HG03457 (cell line): Measurements from ENCODE around the gene FOXF1.

Experiments
- ATAC-seq: cut with Tn5 transposase; IDR thresholded peaks from one replicate; pipeline ENCODE4 v1.9.1; 2021; ENCODE audit warnings: moderate number of reproducible peaks; ENCODE audit not compliant: unreplicated experiment

Gene FOXF1

DNA sequence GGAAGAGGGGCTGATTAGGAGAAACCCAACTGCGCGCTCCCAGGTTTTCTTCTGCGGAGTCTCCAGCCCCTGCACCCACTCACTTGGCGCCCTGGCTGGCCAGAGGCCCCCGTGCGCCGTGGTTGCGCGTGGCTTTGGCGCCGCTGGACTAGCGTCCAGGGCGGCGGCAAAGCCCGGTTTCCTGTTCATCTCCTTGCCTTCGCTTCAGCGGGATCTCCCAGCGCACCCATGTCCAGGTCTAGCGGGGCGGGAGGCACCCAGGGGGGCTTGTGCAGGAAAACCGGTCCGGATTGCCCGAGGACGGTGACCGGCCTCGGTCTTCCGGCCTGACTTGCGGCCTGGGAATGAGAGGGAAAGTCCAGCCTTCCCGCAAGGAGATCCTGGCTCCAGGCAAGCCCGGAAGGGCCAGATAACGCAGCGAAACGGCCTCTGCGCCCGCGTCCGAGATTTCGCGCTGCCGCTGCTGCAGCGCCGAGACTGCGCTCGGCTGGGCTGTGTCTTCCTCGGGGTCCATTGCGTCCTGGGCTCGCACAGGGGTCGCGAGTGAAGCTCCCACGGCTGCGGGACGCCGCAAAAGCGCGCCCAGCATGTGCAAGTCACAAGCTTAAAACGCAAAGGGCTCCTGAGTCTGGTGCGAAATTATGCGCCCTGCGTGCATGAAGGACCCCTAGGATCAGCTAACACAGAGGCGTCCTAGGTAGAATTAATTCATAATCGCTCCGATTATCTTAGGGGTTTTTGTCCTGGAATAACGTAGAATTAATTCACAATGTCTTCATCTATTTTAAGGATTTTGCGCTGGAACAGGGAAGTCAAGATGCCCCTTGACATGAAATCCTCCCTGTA is 5.7 kb downstream of the FOXF1 start:
- ATAC-seq, result no peak

DNA sequence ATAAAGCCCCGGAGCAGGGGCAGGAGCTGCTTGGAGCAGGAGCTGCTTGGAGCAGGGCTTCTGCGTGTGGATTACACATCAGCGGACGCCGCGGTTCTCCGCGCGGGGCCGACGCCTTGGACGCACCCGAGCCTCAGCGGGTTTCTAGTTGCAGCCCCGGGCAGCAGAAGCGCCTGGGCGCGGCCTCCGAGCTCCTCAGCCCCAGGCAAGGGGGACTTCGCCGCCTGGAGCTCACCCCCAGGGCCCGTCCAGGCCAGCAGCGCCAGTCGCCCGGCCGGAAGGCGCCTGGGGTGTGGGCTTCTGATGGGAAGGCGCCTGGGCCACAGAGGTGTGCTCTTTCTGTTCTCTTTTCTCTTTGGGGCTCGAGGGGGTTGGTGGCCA is 6.3 kb downstream of the FOXF1 start:
- no peak for ATAC-seq

DNA sequence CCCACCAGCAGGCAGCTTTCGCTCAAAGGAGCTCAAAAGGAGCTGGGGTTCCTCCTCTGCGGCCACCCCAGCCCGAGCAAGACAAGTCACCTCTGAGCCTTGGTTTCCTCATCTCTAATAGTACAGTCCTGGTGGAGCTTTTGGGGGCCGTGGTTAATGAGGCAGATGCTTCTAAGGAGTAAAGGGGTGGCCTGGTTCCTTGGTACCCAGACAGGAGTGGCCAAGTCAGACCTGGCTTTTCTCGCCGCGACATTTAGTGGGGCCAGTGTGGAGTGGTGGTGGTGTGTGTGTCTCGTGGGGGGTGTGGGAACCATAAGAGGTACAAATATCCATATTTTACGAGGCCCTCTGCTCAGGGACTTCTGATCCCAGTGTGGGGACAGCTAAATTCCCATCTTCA is 6.7 kb downstream of the FOXF1 start:
- ATAC-seq, result no peak

DNA sequence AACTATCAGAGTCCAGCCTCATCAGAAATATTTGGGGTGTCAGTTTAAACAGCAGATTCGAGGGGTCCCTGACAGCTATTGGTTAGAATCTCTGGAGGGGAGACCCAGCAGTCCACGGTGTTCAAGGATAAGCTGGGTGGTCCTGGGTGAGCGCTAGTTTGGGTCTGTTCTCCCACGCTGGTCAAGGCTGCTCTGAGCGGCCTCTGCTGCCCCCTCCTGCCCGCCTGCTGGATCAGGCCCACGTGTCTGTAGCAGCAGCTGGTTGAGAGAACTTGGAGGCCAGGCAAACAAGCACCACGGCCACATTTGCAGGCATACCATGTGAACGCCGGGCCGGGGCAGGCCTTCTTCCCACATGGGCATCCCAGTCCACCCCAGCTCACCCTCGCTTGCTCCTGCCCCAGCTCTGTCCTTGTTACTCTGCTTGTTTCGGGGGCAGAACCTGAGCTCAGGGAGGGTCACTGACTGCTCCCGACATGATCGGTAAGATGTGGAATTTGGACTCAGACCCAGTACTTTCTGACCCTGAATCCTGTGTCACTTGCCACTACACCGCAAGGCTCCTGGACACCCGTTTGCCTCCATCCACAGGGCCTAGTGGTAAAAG is 7.4 kb downstream of the FOXF1 start:
- ATAC-seq, result no peak

DNA sequence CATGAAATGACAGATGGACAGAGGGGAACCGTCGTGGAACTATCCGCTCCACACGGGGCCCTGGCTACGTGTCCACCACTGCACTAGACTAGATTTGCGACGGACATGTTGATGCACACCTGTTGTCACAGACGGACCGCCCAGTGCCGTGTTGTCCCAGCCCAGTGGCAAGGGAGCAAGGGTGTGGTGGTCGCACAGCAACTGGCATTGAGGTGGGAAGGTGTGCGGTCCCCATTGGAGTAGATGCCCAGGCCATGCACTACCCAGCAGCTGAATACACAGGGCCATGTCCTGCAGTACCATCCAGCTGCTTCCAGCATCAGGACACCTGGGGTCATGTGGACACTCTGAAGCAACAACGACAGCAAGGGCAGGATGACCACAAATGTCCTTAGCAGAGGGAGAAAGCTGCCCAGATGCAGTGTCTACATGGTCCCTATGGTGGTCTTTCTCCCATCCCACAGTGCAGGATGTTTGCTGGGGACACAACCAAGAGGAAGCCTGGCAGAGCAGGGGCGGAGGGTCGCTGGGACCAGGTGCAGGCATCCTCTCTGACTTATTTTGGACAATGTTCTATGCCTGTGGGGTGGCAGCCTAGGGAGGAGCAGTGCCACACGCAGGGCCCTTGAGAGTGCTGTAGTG is 8.8 kb downstream of the FOXF1 start:
- ATAC-seq, result no peak

DNA sequence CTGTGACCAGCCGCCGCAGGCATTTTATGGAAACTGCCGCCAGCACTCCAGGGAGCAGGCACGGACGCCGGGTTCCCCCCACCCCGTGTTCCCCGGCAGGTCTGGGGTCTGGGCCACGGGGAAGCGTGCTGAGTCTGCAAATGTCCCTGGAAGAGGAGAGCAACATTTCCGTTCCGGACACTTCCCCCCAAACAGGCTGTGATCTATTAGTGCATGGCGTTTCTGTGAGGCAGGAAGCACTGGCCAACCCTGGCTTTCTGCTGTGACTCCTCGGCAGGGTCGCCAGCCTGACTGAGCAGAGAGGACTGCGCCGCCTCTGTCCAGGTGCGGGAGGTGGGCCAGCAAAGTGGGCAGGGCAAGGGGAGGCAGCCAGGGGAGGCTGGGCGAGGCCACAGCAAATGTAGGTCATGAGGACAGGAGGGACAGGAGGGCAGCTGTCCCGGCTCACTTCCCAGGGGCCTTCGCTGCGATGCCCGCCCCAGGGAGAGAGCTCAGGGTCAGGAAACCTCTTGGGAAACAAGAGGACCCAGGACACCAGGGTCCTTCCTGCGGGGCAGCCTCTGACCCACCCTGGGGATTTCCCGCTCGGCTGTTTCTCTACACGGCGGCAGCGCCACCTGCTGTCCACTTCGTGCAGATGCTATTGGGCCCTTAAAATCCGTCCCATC is 9.5 kb downstream of the FOXF1 start:
- no peak for ATAC-seq

DNA sequence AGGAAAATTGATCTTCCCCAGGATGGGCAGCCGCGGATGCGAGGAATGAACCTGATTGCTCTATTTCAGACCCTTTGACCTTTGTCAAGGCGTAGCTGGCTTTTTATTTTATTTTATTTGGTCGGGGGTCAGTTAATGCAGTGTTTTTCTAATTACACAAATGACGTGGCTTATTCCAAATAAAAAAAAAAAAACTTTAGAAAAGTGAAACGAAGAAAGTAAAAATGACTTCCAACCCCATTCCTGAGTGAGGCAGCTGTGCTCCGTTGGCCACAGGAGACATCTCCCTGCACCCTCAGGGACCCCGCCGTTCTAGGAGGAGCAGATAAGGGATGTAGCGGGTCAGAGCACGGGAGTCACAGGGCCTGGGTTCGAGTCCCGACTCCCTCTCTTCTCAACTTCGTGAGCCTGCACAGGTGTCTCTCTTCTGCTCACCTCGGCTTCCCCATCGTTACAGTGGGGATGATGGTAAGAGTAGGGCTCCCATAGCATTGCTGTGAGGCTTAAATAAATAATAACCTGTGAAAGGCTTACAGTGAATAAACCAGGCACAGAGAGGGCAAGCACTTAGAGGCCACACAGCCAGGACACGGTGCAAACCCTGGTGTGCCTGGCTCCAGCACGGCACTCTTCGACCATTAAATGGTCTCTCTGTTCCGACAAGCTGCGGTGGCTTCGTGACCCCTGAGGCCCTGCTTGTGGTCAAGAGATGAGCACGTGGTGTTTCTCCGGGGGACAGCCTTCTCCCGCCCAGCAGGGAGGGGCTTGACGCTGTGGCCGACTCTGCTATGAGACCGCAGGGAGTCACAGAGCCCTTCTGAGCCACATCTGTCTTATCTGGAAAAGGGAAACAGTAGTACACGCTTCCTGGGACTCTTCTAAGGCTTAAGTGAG is 10.2 kb downstream of the FOXF1 start:
- ATAC-seq, result no peak

DNA sequence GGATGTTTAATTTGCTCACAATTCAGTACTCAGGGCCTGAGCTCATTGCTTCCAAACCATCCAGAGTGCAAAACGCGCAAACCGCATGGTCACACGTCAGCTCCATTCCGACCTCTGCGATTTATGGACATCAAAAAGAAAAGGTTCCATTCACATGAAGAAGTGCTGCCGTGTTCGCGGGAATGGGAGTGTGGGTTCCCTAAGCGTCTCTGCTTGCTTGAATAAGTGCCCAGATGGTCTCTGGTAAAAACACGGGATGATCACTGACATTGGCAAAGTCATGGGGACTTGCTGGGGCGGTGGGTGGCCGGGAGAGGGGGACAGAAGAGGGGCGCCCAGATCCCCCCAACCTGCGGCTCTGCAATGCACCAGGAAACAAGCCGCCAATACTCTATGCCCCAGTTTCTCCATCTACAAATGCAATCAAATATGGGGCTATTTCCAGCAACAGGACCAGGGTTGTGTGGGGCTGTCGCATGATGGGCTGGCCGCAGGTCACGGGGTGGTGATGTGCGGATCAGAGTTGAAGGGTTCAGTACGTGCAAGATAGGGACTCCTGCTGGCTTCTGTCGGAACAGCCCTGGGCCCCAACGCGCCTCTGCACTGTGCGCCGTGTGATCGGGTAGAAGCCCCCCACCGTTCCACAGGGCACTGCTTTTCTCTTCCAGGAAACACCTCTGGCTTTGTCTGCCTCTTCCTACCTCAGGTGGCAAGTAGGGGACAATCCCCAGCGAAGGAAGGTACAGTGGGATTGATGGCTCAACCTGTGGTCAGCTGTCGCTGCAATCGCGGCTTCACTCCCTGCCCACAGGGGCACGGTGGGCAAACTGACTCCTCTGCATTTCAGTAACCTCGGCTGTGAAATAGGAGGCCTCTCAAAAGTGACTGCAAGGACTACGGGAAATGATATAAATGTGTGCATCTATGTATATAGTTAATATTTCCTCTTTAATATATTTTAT is 11.2 kb downstream of the FOXF1 start:
- no peak for ATAC-seq

DNA sequence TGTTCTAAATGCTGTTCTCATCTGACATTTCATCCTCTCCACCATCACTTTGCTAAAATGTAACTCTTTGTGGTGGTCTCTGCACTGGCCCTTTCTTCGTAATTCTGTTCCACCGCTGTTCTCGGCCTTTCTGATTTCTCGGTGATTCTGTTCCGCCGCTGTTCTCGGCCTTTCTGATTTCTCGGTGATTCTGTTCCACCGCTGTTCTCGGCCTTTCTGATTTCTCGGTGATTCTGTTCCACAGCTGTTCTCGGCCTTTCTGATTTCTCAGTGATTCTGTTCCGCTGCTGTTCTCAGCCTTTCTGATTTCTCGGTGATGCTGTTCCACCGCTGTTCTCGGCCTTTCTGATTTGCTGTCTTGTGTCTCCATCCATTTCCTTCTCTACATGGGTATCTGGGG is 12.3 kb downstream of the FOXF1 start:
- ATAC-seq, result no peak

DNA sequence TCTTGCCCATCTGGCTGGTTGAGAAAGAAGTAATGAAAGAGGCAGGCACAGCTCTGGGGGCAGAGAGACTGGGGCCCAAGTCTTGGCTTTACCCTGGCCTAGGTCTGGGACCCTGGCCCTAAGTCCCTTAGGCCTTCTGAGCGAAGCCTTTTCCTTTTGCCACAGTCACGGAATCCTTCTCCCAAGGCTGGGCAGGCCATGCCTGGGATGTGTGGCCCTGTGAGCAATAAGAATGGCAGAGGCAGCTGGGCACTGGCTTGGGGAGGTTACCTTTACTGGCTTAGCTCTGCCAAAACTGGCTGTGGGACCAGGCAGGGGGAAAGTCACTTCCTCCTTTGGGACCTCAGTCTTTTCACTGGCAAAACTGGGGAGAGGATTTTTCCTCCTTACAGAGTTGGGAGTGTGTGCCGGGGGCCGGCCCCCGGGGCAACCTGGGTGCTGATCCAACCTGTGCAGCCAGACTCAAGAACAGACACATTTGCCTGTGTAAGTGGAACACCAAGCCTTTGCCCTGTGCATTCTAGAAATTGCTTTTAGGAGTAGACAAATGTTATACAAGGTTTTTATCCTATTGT is 12.9 kb downstream of the FOXF1 start:
- ATAC-seq, result no peak

DNA sequence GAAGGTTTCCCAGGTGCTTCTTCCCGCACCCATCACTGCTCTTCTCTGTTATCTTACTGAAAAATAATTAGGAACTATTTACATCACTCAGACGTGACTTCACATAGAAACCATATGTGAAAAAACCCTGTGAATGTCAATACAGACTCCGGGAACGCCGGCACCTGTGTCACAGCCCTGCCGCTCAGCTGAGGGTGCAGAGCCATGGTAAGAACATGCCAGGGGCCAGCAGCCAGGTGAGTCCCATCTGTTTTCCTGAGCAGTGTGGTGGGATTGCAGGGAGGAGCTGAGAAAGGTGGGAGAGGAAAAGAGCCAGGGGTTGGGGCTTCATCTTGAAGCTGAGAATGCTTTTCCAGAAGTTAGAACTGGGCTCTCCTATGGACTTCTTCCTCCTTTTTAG is 13.7 kb downstream of the FOXF1 start:
- ATAC-seq, result no peak

DNA sequence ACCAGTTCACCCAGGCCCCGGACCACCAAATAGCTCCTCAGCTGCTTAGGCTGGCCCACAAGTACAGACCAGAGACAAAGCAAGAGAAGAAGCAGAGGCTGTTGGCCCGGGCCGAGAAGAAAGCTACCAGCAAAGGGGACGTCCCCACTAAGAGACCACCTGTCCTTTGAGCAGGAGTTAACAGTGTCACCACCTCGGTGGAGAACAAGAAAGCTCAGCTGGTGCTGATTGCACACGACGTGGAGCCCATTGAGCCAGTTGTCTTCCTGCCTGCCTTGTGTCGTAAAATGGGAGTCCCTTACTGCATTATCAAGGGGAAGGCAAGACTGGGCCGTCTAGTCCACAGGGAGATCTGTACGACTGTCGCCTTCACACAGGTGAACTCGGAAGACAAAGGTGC is 15.4 kb downstream of the FOXF1 start:
- ATAC-seq, result no peak

DNA sequence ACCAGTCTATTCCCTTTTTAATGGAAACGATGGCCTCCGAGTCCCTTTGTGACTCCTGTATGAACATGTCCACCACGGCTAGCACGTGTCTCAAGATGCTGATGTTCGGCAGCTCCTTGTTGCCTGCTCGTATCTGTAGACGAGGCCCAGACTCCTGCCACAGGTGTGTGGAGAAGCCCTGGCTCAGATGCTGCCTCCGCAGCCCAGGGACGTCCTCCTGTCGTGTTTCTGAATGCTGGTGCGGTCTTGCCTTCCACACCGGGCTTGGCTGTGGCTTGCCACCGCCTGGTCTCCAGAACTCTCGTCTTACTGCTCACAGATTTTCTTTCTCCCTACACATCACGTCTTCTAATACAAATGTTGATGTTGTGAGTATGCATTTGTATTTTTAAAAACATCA is 17.0 kb downstream of the FOXF1 start:
- ATAC-seq, result no peak

DNA sequence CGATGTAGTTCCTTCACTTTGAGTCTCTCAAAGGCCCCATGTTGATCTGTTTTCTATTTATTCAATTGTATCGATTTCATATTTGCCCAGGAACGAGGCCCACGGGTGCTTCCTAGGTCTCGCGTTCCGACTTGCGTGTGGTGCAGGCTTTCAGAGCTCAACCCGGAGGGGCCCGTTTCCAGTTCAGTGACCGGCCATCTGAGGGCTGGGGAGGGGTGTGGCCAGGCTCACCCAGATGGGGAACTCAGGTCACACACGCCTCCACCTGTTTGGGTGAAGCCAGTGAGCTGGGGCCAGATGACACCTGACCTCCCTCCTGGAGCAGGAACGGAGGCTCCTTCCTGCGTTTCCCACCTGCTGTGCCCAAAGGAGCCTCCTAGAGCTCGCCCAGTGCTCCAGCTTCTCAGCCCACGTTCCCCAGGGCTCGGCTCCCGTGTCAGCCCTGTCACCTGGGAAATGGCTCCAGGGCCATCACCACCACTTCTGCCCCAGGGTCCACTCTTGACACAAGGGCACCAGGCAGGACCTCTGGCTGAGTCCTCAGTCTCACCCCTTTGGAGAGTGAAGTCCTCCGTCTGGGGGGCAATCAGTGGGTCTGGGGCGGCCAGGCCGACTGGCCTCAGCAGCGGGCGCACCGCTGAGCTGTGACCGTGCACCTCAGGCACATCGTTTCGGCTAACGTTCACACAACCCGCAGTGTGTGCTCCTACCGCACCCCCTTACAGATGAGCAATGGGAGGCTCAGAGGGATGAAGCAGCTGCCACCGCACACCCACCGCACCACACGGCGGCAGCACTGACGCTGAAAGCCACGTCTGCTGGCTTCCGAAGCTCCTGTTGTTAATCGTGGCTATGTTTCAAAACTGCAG is 18.0 kb downstream of the FOXF1 start:
- no peak for ATAC-seq

DNA sequence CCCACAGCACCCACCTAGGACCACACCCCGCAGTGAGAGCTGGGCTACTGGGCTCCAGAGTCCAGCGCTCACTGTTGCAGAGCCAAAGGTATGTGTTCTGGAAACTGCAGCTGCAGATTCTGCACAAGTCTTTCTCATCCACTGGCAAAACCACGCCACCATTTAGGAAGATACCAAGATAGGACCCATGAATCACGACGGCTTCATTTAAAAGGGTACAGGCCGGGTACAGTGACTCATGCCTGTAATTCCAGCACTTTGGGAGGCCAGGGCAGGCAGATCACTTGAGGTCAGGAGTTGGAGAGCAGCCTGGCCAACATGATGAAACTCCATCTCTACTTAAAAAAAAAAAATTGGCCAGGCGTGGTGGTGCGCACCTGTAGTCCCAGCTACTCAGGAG is 18.8 kb downstream of the FOXF1 start:
- no peak for ATAC-seq

DNA sequence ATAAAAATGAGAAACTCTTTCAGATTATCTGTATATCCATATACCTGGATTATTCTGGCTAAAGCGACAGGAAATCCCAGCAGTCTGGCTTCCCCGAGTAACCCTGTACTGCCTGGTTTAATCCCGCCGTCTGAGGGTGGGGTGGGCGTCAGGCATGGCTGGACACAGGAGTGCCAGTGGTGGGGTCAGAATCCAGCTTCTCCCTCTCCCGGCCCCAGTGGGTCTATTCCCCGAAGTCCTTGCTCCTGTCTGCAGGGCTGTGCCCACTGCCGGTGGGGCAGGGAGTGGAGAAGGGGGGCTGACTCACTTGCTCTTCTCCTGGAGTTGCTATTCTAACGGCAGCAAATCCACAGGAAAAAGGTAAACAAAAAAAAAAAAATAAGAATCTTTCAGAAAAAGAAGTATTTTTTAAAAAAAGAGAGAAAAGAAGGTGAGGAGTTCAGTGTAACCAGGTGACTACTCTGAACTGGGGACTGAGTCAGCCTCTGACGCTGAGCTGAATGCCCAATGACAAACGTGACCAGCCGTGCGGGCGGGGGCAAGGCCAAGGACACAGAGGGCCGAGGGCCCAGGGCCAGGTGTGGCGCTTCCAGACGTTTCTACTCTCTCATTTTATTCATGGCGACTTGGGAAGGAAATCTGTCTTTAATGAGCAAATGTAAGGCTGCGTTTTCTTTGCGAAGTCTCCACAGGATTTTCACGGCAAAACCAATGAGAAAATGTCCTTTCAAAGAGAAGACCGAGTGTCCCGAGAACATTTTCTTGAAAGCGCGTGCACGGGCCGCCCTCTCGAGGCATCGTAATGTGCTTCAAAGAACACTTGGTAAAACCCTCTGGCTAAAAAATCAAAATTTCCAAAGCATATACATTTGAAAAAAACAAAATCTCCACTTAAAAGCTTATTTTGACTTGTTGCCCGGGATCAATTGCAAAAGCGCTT is 20.2 kb downstream of the FOXF1 start:
- ATAC-seq, result no peak

DNA sequence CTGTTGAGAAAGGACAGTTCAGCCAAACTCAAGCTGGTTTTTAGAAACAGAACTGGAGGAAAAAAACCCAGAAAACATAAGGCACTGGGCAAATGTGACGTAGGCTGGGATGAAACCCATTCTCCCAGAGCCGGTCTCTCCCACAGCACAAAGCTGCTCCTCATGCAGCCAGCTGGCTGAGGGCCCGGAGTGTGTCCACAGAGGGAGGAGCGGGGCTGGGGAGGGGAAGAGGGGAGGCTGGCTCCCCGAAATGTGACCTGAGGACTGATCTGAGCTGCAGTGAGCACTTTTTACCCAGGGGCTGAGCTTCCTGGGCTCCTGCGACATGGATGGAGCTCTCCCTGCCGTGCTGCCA is 20.8 kb downstream of the FOXF1 start:
- ATAC-seq, result no peak
